K562 (cell line): ENCODE measurements around the gene STAT6.

Source experiments
- ETV6 ChIP-seq, 3 experiments: fragments of 150-350 bp in 1 of 3; sonication (generic) in 1 of 3; formaldehyde crosslinking in 1 of 3; IDR thresholded peaks; 2 replicates each; pipeline versions ENCODE4 v1.6.1 to v1.8.0; 2014 to 2022; ENCODE audit warnings: borderline replicate concordance in 2 of 3, low read depth in 2 of 3, antibody characterized with exemption in 1 of 3, low read length in 1 of 3, mild to moderate bottlenecking in 1 of 3, missing genetic modification reagents in 1 of 3
- MTA2 ChIP-seq: fragments of 450-650 bp; IDR thresholded peaks from 2 replicates; pipeline ENCODE4 v1.6.1; 2016; ENCODE audit warnings: low read depth
- MYC ChIP-seq, 2 experiments: fragments of 250-450 bp in 1 of 2; sonication (Bioruptor Pico) in 1 of 2; IDR thresholded peaks; 2 replicates each; pipeline versions ENCODE4 v1.5.1 to v1.6.1; 2012 to 2021; ENCODE audit warnings: low read depth in 2 of 2, borderline replicate concordance in 1 of 2, improper control_type of control experiment in 1 of 2, low read length in 1 of 2, mild to moderate bottlenecking in 1 of 2, moderate library complexity in 1 of 2
- ZNF384 ChIP-seq: IDR thresholded peaks from 2 replicates; pipeline ENCODE4 v1.6.1; 2012; ENCODE audit warnings: low read depth, low read length, improper control_type of control experiment
- TF ChIP-seq, protein P1 (sequence below): sonication (generic); formaldehyde crosslinking; IDR thresholded peaks from 2 replicates; pipeline ENCODE4 v1.8.0; 2022; ENCODE audit warnings: mild to moderate bottlenecking, missing genetic modification reagents
- TF ChIP-seq, protein P2 (sequence below), 3 experiments: IDR thresholded peaks in 2 of 3; conservative IDR thresholded peaks in 1 of 3; 2 replicates each; pipeline ENCODE4 v1.5.1; 2011 to 2012; ENCODE audit warnings: low read length in 3 of 3, mild to moderate bottlenecking in 3 of 3, control low read depth in 2 of 3, improper control_type of control experiment in 1 of 3, inconsistent platforms in 1 of 3, low read depth in 1 of 3, mixed read lengths in 1 of 3, moderate library complexity in 1 of 3; ENCODE audit not compliant: insufficient read depth in 2 of 3

DNA sequence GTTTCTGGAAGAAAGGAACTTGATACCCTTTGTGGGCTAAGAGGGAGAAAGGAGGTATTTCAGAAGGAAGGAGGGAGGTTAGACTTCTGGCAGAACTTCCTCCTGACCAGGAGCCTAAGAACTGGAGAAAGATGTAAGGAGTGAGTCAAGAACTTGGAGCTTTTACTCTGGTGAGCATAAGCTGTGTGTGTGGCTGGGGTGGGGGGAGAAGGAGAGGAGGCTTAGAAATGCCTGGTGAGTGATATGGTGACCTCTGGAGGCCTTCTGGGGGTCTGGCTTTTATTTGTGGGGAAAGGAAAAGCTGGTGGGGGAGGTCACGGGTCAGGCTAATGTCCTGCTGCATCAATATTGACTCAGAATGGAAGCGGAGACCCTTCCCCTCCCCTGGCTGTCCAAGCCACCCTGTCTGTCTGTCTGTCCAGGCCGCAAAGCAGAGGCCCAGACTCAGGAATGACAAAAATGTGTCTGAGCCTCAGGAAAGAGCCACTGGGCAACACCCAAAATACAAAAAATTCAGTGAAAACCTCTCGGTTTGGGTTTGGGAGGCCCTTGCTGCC is 21.9 kb upstream of the STAT6 start:
- TF ChIP-seq, protein P1, sequence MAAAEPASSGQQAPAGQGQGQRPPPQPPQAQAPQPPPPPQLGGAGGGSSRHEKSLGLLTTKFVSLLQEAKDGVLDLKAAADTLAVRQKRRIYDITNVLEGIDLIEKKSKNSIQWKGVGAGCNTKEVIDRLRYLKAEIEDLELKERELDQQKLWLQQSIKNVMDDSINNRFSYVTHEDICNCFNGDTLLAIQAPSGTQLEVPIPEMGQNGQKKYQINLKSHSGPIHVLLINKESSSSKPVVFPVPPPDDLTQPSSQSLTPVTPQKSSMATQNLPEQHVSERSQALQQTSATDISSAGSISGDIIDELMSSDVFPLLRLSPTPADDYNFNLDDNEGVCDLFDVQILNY (CRISPR knock-in tag) = no peak
- TF ChIP-seq MYC (IDR thresholded peaks at IDR 0.05; ENCODE audit: low read depth, low read length) (no peak), MYC (CRISPR knock-in tag; IDR thresholded peaks at IDR 0.05; ENCODE audit: borderline replicate concordance, low read depth) (no peak), ZNF384 (no peak), ETV6 (IDR thresholded peaks at IDR 0.05; ENCODE audit: borderline replicate concordance in 1 of 2, low read depth in 2 of 2, low read length in 1 of 2) (no peak), ETV6 (CRISPR knock-in tag; IDR thresholded peaks at IDR 0.05; ENCODE audit: borderline replicate concordance) (no peak), MTA2 (no peak)
- TF ChIP-seq, protein P2, sequence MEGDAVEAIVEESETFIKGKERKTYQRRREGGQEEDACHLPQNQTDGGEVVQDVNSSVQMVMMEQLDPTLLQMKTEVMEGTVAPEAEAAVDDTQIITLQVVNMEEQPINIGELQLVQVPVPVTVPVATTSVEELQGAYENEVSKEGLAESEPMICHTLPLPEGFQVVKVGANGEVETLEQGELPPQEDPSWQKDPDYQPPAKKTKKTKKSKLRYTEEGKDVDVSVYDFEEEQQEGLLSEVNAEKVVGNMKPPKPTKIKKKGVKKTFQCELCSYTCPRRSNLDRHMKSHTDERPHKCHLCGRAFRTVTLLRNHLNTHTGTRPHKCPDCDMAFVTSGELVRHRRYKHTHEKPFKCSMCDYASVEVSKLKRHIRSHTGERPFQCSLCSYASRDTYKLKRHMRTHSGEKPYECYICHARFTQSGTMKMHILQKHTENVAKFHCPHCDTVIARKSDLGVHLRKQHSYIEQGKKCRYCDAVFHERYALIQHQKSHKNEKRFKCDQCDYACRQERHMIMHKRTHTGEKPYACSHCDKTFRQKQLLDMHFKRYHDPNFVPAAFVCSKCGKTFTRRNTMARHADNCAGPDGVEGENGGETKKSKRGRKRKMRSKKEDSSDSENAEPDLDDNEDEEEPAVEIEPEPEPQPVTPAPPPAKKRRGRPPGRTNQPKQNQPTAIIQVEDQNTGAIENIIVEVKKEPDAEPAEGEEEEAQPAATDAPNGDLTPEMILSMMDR (IDR thresholded peaks at IDR 0.05 in 2 of 3, conservative IDR thresholded peaks at IDR 0.05 in 1 of 3; ENCODE audit: insufficient read depth in 2 of 3, low read depth in 1 of 3, low read length in 3 of 3) = no peak
